GM21360 (cell line): ENCODE data around the gene GRAMD1B.

Source experiments
- ATAC-seq: cut with Tn5 transposase; IDR thresholded peaks from one replicate; pipeline ENCODE4 v1.9.1; 2021; ENCODE audit warnings: mild to moderate bottlenecking, moderate library complexity; ENCODE audit not compliant: unreplicated experiment

The GRAMD1B gene

GRCh38 chr11:123472236-123472935 is 42.3 kb downstream of the GRAMD1B start:
- ATAC-seq, result no peak

DNA sequence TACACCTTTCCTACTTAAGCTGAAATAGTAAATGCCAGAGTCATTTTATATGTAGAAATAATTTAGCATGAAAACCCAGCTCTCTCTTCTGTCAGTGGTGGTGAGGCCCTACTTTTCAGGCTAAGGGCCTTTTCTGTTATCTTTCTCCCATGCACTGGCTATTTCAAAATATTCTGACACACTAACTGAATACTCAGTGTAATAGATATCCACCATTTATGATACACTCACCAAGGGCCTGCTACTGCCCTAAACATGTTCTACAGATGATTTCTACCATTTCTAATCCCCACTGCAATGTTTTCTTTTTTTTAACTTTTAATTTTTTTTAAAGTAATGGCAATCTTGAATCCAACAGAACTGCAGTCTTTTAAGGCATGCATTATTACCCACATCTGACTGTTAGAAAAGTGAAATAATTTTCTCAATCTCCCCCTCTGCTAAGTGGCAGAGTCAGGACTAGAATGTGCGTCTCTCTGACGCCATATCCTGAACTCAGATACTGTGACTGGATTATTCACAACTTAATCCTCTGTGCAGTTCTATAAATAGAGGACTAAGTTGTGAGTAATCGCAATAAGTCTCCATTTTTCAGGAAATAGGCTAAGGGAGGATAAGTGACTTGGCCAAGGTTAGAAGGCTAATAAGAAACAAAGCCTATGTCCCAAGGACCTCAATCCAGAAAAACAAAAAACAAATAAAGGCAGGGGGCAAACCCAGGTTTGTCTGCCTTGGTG is 44.0 kb downstream of the GRAMD1B start:
- no peak for ATAC-seq

GRCh38 chr11:123474994-123475393 is 44.9 kb downstream of the GRAMD1B start:
- no peak for ATAC-seq

DNA sequence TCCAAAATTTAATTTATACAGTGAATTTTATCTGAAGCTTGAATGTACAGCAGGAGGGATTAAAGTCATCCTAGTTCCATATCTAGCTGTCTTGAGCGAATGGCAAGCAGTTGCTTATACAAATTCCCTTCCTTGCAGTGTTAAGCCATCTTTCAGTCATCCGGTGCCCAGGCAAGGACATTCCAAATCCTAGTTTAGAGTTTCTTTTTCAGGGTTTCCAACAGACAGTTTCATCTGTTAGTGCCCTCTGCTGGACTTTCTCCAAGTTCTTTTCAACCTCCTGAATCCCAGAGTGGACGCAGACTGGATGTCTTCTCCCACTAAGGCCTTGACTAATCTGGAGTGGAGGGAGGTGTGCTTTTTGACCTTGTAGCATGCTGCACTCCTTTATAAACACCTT is 45.4 kb downstream of the GRAMD1B start:
- ATAC-seq, result no peak

- ATAC-seq, result no peak
Observed at GRCh38 chr11:123477205-123477907, 47.3 kb downstream of the GRAMD1B start.

DNA sequence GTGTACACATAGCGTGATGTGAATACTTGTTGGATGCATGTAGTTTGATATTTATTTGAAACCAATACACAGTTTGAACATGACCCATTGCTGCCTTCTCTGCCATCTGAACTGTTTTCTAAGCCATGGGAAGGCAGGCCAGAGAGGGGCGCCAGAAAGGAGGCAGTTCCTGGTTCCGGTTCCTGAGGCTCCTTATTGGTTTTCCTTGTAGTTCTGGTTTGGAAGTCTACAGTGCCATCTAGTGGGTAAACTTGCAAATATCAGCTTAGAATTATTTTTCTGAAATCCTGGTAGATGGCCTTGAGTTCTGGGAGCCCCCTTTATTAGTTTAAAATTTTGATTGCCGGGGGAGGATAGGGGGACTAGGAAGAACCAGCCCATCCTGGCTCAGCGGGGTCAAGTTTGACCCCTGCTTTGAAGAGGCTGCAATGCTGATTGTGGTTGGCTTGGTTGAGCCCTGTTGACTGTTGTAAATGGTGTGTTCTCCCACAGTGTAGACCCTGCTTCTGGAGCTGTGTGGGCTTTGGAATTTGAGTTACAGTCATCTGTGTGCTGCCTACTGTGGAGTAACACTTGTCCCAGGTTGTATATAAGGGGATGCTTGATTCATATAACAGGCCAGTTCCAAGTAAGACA is 48.4 kb downstream of the GRAMD1B start:
- no peak for ATAC-seq

DNA sequence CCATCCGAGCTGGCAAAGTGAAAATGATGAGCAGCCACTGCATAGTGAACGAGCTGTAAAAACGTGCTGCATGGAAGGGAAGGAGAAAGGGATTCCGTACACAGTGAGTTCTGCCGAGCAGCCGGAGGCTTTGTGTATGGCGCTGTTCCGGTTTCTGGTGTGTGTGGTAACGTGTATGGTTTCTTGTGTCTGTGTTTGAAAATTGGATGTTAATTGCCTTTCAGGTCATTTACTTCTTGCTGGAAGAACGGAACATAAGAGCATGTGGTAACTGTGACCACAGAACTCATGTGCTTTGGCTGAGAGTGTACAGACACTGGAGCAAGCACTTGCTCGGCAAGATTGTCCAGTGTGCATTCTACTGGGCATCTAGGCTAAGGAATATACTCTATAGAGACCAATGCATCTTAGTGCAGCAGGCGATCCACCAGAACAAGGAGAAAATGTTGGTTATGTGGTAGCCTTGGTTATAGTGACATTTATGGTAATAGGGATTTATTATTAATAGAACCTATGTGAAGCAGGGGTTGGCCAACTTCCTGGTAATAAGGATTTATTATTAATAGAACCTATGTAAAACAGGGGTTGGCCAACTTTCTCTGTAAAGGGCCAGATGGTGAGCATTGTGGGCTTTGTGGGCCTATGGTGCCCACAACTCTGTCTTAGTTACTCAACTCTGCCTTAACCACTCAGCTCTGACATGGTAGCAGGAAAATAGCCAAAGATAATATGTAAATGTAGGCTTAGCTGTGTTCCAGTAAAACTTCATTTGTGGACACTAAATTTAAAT is 49.2 kb downstream of the GRAMD1B start:
- peak; percentile 38 for ATAC-seq

DNA sequence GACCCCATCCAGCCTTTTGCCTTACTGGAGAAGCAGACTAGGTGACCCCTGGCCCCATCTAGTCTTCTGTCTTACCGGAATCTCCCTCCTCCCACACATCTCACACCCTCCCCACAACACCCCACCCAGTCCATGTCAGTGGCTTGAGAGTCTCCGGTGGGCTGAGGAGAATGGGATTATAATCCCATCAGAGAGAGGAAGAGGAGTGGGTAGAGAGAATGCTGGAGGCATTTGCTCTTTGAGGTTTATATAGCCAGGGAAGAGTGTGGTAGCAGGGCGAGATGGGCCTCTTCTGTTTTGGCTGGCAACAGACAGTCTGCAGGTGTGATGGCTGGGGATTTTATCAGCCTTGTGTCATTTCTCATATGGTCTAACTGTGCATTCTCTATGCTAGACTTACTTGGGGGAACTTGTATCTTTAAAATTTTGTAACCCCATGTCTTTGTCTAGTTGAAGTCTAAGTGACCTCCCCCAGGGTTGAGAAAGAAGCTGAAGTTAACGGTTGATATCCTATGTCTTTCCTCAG is 50.3 kb downstream of the GRAMD1B start:
- peak; percentile 42 for ATAC-seq

DNA sequence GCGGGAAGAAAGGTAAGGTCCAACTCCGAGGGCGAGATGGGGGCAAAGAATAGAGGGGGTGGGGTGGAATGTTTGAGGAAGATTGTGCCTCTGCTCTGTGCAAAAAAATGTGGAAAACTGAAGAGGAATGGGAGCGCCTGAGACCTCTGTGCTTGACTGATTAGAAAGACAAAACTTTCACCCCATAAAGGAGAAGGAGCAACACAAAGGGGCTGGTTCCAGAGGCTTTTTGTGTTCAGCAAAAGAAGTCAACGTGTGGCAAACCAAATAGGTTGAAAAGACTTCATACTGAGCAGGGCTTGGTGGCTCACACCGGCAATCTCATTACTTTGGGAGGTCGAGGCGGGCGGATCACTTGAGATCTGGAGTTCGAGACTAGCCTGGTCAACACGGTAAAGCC is 50.8 kb downstream of the GRAMD1B start:
- ATAC-seq, result no peak

- ATAC-seq, result no peak
Observed at GRCh38 chr11:123481640-123482039, 51.6 kb downstream of the GRAMD1B start.

GRCh38 chr11:123482218-123482617 is 52.1 kb downstream of the GRAMD1B start:
- ATAC-seq, result no peak

- ATAC-seq, result no peak
Observed at GRCh38 chr11:123483058-123483457, 53.0 kb downstream of the GRAMD1B start.

GRCh38 chr11:123483466-123483865 is 53.4 kb downstream of the GRAMD1B start:
- no peak for ATAC-seq

DNA sequence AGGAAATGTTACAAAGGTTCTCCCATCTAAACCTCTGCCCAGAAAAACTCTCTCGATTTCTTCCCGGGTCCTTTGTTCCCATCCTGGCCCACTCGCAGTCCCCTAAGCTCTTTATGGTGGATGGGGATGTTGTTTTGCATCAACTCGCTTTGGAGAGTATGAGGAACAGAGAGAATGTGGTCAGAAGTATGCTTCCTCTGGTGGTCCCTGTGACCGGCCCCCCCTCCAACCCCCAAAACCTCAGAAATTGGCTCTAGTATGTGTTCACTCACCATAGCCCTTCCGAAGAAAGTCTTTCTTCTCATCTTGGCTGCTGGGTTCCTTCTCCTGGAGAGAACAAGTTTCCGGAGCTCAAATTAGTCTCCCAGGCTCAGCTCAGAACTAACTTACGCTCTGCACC is 54.4 kb downstream of the GRAMD1B start:
- ATAC-seq, result peak; percentile 33

DNA sequence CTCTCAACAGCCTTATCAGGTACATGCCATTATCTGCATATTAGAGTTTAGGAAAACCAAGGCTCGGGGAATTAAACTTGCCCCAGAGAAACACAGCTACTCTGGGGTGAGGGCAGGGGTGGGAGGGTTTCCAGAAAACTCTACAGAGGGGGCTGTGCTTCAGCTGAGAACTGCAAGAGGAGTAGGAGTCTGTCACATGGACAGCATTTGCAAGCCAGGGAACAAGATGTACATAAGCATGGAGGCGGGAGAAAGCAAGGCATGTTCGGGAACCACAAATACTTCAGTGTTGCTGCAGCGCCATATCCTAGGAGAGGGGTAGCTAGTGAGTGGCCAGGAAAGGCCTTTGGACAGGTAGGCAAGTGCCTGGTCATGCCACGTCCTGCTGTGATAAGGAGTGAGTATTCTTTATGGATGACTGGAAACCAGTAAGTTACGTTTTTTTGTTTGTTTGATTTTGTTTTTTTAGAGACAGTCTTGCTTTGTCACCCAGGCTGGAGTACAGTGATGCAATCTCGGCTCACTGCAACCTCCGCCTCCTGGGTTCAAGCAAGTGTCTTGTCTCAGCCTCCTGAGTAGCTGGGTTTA is 57.2 kb downstream of the GRAMD1B start:
- no peak for ATAC-seq

DNA sequence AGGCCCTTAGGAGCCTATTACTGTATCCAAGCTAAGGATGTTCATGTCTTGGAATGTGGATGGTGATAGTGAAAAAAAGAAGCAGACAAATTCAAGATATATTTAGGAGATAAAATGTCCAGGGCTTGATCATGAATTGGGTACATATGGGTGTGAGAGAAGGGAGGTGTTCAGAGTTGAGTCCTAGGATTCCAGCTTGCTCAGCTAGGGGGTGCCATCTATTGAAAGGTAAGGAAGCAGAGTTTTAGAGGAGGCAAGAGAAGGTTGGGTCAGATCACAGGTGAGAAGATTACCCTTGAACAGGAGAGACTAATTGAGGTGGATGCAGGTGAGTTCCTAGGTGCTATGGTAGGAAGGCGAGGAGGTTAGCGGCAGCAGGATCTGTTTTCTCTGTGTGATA is 60.5 kb downstream of the GRAMD1B start:
- ATAC-seq, result no peak

GRCh38 chr11:123491241-123491640 is 61.2 kb downstream of the GRAMD1B start:
- no peak for ATAC-seq

- no peak for ATAC-seq
Observed at GRCh38 chr11:123493349-123494063, 63.4 kb downstream of the GRAMD1B start.
